Transverse colon (tissue), 4 donors: Measurements from ENCODE around the gene POTEI. TPM values are rescaled to one million over a fixed set of nuclear protein-coding genes. Genes with fewer than 3 reads are reported as not detected.
"Not testable (repeated sequence)": the region's sequence is repeated elsewhere in the genome, so short reads cannot be mapped to it uniquely, and the experiment has no call there.

Experiments used
- DNase-seq: peaks from one replicate; pipeline ENCODE4 v3.0.0-alpha.2; 2019
- H3K27ac ChIP-seq, 4 donors: fragments of 200-600 bp; sonication (generic); 2 replicates each; pipeline ENCODE4 v1.5.1; 2016 to 2018; ENCODE audit warnings: inconsistent platforms in 4 of 4
- H3K27me3 ChIP-seq: fragments of 200-600 bp; sonication (generic); 2 replicates; pipeline ENCODE4 v1.5.1; 2017; ENCODE audit warnings: inconsistent platforms
- H3K36me3 ChIP-seq, 4 donors: fragments of 200-600 bp; sonication (generic); 2 replicates each; pipeline ENCODE4 v1.5.1; 2017 to 2019; ENCODE audit warnings: inconsistent platforms in 4 of 4
- H3K4me1 ChIP-seq, 4 donors: fragments of 200-600 bp; sonication (generic); 2 replicates each; pipeline ENCODE4 v1.5.1; 2017 to 2020; ENCODE audit warnings: inconsistent platforms in 4 of 4
- H3K4me3 ChIP-seq, 4 donors: fragments of 200-600 bp; sonication (generic); 1 replicate in 1 of 4; 2 replicates in 3 of 4; pipeline versions ENCODE4 v1.5.1 to v1.6.1; 2017 to 2019; ENCODE audit warnings: inconsistent platforms in 4 of 4
- H3K9me3 ChIP-seq, 2 donors: fragments of 200-600 bp; sonication (generic); 2 replicates each; pipeline ENCODE4 v1.5.1; 2017 to 2019; ENCODE audit warnings: inconsistent platforms in 2 of 2
- WGBS, 2 donors: methylation state at CpG; one replicate each; pipeline ENCODE4 v1.1.5; 2018; ENCODE audit warnings: low coverage in 1 of 2; 5-methylcytosine and 5-hydroxymethylcytosine counted together
- in situ Hi-C, 4 donors: fragments of 200-750 bp; cut with MboI; loops; one replicate each; pipeline versions ENCODE4 v1.15.0 to v1.15.1; 2017; ENCODE audit warnings: low sequenced_read_pairs in 3 of 4, low pct_ligation_motif_present in 1 of 4, low pct_unique_long_range_greater_than_20kb in 1 of 4
- intact Hi-C: fragments of 100-400 bp; cut with DNase I; formaldehyde crosslinking; loops from one replicate; pipeline ENCODE4 v1.15.1; 2023; ENCODE audit warnings: low total_unique reads
- total RNA-seq, 4 donors: library from RNA; depleted of rRNA; stranded (reverse); fragments of >200 nt; gene quantifications; one replicate each; pipeline ENCODE4 v1.1.0, GENCODE V29; 2016

POTEI gene
- total RNA-seq, 4 donors from 2014 or later: under 0.01 TPM; not detected in 3

DNA sequence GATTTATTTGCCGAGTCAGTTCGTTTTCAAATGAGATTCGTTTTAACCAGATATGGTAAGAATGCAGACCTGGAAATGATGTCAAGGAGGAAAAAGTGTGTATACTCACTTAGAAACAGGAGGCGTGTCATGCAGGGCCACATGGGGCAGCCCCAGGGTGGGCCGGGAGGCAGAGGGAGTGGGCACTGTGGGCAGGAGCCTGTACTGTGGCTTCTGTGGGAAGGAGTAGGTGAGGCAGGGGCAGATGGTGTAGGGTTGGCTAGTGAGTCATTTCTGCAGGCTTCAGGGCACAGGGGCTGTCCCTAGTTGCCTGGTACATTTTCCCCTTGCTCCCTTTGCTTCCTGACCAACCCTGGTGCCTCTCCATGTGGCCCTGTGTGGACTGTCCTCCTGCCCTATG, 22.1 kb upstream of the POTEI start:
- DNase-seq, H3K27me3 ChIP-seq, in situ Hi-C loops, H3K4me1 ChIP-seq, H3K9me3 ChIP-seq, H3K36me3 ChIP-seq, intact Hi-C loops, H3K27ac ChIP-seq, H3K4me3 ChIP-seq: not testable (repeated sequence)
- no CpG with 5 or more reads among the region's 5 CpGs for WGBS, 2 donors

GRCh38 chr2:130530212-130530611, 21.1 kb upstream of the POTEI start:
- DNase-seq, intact Hi-C loops, in situ Hi-C loops, H3K4me3 ChIP-seq, H3K27ac ChIP-seq, H3K4me1 ChIP-seq, H3K27me3 ChIP-seq, H3K9me3 ChIP-seq, H3K36me3 ChIP-seq: not testable (repeated sequence)
- no CpG with 5 or more reads among the region's 4 CpGs for WGBS, 2 donors

DNA sequence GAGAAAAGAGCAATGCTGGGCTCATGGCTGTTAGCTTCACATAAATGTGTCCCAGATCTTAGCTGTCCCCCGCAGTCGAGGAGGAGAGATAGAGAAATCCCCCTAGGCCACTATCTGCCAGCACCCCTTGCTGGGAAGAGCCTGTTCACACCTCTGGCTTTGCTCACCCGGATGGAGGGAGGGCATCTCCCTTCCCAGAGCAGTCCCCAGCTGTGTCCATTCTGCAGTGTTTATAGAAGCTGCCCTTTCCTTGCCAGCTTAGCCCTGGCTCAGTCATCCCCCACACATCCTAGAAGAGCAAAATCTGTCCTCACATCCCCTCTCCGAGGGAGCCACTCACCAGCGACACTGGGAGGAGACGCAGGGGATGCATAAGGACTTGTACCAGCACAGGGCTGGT, 20.4 kb upstream of the POTEI start:
- H3K27me3 ChIP-seq, DNase-seq, H3K4me3 ChIP-seq, H3K36me3 ChIP-seq, H3K27ac ChIP-seq, H3K9me3 ChIP-seq, in situ Hi-C loops, intact Hi-C loops, H3K4me1 ChIP-seq: not testable (repeated sequence)
- WGBS, 2 donors: no CpG with 5 or more reads among the region's 6 CpGs

DNA sequence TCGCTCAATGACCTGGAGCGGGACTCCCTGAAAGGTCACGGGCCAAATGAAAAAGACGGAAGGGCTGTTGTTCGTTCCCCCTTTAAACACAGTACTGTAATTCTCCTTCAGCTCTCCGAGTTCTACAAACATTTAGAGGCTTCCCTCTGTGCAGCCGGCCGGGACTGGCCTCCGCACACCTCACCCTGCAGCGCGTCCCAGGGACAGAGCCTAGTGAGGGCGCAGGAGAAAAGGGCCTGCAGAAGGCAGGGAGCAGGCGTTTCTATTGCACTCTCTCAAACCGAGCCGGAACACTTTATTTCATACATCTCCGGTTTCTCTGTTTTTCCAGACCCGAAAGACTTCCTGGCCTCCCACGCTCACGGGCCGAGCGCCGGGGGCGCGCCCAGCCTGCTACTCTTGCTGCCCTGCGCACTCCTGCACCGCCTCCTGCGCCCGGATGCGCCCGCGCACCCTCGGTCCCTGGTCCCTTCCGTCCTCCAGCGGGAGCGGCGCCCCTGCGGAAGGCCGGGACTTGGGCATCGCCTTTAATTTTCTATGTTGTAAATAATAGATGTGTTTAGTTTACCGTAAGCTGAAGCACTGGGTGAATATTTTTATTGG, 18.3 kb upstream of the POTEI start:
- H3K27me3 ChIP-seq, intact Hi-C loops, H3K9me3 ChIP-seq, H3K27ac ChIP-seq, H3K36me3 ChIP-seq, H3K4me3 ChIP-seq, H3K4me1 ChIP-seq, DNase-seq, in situ Hi-C loops: not testable (repeated sequence)
- WGBS, 2 donors: no CpG with 5 or more reads among the region's 40 CpGs

DNA sequence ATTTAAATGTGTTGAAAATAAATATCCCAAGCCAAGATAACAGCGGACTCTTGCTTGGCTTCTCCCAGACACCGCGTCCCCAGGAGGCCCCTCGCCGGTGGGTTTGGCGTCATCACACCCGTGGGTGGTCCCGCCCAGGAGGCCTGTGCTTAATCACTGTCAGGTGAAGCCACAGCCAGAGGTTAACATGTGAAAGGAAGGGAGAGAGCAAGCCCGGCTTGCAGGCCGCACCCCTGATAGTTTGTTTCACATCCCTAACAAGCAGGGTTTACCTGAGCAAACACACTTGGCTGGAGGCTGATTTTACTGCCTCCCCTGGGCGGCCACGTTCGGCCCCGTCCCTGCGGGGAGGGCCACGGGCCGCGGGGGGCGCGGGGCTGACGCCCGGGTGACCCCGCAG, 13.3 kb upstream of the POTEI start:
- H3K27me3 ChIP-seq, H3K36me3 ChIP-seq, in situ Hi-C loops, H3K27ac ChIP-seq, intact Hi-C loops, H3K4me3 ChIP-seq, H3K9me3 ChIP-seq, DNase-seq, H3K4me1 ChIP-seq: not testable (repeated sequence)
- WGBS, 2 donors: no CpG with 5 or more reads among the region's 23 CpGs

DNA sequence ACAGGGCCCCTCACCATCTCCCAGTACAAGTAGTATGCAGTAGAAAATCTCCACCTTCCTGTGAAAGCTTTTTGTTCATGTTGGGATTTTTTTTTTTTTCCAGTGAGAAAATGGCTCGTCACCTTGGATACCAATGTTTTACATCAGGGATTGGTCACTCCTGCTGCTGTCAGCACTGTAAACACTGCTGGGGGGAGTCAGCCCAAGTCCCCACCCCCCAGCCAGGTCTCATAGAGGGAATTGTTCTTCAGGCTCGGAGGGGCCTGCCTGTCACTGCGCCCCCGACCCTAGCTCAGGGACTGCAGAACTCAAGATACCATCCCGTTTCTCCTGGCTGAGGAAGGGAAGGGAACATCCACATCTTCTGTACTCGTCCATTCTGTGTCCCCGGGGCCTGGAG, 11.9 kb upstream of the POTEI start, which contains the start of gene CFC1B:
CFC1B (plus strand) TSS at position 231 of the 400 bp plus-strand sequence. CDS start 263 bp downstream, outside the sequence.
- H3K4me1 ChIP-seq, DNase-seq, in situ Hi-C loops, H3K27ac ChIP-seq, H3K36me3 ChIP-seq, H3K9me3 ChIP-seq, H3K27me3 ChIP-seq, intact Hi-C loops, H3K4me3 ChIP-seq: not testable (repeated sequence)
- WGBS, 2 donors: no CpG with 5 or more reads among the region's 7 CpGs

- H3K4me1 ChIP-seq, DNase-seq, H3K9me3 ChIP-seq, H3K36me3 ChIP-seq, H3K27ac ChIP-seq, intact Hi-C loops, in situ Hi-C loops, H3K27me3 ChIP-seq, H3K4me3 ChIP-seq: not testable (repeated sequence)
- WGBS, 2 donors: no CpG with 5 or more reads among the region's 12 CpGs
These were observed 9.5 kb upstream of the POTEI start for GRCh38 chr2:130518516-130519106.

DNA sequence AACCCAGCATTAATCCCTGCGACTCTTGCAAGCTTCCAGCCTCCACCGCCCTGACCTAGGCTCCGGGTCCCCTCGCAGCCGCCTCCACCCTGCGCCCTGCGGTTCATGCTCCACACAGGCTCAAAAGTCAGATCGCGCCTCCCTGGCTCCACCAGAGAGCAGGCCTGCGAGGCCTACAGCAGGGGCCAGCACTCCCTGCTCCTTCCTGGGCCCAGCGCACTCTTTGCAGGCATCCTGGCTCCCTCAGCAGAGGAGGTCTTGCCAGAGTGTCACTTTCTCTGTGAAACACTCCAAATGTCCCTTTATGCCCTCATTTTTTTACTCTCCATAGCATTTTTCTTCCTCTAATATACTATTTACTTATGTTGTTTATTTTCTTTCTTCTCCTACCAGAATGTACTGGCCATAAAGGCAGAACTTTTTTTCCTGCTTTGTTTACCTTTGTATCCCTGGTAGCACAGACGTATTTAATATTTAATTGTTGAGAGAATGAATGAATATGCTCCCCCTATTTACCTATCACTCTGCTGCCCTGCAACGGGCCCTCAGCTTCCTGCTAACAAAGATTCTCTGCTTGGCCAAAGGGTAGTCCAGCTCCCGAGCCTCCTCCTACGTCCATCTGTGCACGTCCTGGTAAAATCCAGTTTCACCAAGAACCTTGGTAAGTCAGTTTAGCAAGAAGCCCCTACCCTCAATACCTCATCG, 2.8 kb upstream of the POTEI start:
- 78% methylated on average over 5 of the region's 17 CpGs; no CpG with 5 or more reads in 1 of the 2 donors for WGBS, 2 donors
- DNase-seq, H3K4me3 ChIP-seq, in situ Hi-C loops, H3K27me3 ChIP-seq, H3K36me3 ChIP-seq, H3K9me3 ChIP-seq, H3K4me1 ChIP-seq, intact Hi-C loops, H3K27ac ChIP-seq: not testable (repeated sequence)

GRCh38 chr2:130510807-130511746, 1.9 kb upstream of the POTEI start:
- 52% methylated on average over 3 of the region's 31 CpGs; no CpG with 5 or more reads in 1 of the 2 donors for WGBS, 2 donors
- H3K27me3 ChIP-seq, H3K9me3 ChIP-seq, in situ Hi-C loops, DNase-seq, H3K4me1 ChIP-seq, H3K27ac ChIP-seq, H3K36me3 ChIP-seq, H3K4me3 ChIP-seq, intact Hi-C loops: not testable (repeated sequence)

DNA sequence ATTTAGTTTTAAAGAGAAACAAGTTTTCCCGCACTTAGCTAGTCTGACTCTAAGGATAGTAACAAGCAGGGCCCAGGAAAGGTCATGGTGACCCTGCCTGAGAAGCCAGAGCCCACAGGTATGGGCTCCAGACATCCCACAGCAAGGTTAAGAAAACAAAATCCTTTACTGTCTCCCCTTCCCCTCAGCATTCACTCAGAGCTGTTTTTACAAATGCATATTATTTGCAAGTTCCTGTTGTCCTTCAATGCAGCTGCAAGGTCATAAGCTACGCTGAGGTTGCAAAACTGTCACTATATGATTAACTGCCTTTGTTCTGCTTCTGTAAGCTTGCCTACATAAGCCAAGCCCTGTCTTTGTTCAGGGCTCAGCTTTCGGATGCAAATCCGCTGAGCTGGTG, 18.1 kb downstream of the POTEI start:
- H3K4me1 ChIP-seq, H3K36me3 ChIP-seq, H3K4me3 ChIP-seq, H3K9me3 ChIP-seq, H3K27me3 ChIP-seq, intact Hi-C loops, H3K27ac ChIP-seq, DNase-seq, in situ Hi-C loops: not testable (repeated sequence)
- WGBS, 2 donors: no CpG with 5 or more reads among the region's 4 CpGs
